GM19395 (cell line): ENCODE results near the gene SHISAL2A.

Experiments
- ATAC-seq: cut with Tn5 transposase; IDR thresholded peaks from one replicate; pipeline ENCODE4 v1.9.1; 2021; ENCODE audit warnings: mild to moderate bottlenecking, moderate library complexity; ENCODE audit not compliant: unreplicated experiment

SHISAL2A gene

DNA sequence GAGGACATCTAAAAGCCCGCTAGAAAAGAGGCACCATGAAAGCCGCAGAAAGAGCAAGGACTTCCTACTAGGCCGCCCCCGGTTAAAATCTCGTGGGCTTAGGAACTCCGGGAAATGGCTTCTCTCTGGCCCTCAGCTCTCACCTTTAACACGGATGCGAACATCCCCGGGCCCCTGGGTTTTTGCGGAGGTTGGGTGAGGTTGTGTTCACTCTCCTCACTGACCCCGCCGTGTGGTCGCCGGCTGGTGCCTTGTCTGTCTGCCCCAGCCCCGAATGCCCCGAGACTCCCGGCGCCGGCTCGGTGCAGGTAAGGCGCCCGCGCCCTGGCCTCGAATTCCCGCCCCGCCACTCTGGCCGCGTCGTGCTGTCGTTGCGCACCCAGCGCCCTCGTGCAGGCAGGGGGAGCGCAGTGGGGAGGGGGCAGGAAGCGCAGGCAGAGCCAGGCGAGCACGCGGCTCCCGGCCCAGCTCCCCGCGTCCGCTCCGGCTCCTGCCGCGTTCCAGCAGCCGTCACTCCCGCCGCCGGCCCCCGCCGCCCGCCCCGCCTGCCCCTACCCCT is at the start of gene SHISAL2A:
TSS of gene SHISAL2A (plus strand) at position 437 of the 559 bp plus-strand sequence. CDS start 326 bp downstream, outside the sequence.
- no peak for ATAC-seq

DNA sequence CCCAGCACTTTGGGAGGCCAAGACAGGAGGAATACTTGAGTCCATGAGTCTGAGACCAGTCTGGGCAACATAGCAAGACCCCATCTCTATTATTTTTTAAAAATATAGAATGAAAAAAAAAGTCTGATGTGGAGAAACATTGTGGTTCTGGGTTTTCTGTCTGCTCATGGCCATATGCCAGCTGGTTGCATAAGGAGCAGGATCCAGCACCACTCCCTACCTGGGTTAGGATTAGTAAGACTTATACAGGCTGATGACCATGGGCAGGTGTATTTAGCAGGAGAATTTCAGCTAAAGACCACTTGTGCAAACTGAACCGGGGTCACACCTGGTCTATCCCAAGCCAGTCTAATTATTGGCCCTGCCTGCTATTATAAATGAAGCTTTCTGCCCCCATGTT is 47.5 kb upstream of the SHISAL2A start:
- ATAC-seq = no peak

DNA sequence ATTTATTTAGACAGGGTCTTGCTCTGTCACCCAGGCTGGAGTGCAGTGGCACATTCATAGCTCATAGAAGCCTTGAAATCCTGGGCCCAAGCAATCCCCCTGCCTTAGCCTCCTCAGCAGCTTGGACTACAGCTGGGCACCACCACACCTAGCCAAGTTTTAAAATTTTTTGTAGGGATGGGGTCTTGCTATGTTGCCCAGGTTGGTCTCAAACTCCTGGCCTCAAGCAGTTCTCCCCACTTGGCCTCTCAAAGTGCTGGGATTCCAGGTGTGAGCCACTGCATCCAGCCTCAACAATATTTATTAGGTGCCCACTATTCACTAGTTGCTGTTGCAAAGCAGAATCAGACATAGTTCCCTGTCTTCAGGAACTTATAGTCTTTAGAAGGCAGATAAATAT is 44.9 kb upstream of the SHISAL2A start:
- no peak for ATAC-seq

DNA sequence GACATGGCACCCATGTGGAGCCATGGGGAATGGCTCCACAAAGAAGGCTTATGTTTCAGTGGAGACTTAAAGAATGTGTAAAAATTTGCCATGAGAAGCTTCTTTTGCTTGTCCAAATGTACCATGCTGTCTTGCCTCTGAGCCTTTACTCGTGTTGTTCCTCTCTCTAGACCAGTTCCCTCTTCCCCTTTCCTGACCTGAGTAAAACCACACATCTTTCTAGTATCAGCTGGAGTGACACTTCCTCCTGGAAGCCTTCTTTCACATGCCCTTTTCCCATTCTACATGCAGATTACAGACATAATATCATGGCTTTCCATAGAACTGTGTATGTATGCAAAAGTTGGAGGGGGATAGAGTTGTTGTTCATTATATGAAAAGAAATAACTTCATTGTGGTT is 44.4 kb upstream of the SHISAL2A start:
- ATAC-seq = no peak

DNA sequence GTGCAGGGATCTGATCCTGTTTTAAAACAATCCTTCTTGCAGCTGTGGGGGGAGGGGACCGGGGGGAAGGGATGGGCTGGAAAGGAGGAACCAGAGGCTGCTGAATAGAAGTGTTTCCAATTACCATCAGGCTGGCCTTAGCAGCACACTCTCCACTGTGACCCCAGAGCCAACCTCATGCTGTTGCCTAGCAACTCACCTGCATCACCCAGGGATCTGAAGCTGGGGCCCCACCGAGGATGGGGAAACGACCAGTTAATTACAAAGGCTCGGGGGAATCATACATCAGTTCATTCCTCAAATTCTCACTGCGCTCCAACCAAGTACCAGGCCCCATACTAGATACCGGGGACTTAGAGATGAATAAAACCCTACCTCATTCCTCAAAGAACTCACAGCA is 42.7 kb upstream of the SHISAL2A start:
- ATAC-seq = no peak

DNA sequence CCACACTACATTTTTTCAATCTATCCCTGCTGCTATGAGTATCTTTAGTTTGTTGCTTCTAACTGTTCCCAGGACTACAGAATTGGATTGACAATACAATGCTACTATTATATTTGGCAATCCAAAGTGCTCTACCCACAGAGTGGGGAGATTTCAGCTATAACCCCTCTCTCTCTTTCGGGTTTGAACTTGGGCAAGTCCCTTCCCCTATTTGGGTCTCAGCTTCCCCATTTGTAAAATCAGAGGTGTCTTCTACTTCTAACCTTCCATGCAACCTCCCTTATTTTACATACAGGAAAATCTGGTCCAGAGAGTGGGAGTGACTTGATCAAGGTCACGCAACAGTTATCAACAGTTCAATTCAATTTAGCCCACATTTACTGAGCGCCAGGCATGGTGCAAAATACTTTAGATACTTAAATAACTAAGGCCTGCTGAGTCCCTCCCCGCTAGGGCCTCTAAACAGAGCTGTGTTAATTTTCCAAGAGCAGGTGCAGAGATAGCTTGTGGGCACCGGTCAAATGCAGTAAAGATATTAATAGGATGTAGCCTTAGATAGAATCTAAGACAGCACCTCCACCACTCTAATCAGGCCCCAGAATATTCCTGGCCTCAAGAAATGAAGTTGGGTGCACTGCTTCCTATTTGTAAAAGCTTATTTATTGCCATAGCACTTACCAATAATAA is 40.2 kb upstream of the SHISAL2A start:
- no peak for ATAC-seq

DNA sequence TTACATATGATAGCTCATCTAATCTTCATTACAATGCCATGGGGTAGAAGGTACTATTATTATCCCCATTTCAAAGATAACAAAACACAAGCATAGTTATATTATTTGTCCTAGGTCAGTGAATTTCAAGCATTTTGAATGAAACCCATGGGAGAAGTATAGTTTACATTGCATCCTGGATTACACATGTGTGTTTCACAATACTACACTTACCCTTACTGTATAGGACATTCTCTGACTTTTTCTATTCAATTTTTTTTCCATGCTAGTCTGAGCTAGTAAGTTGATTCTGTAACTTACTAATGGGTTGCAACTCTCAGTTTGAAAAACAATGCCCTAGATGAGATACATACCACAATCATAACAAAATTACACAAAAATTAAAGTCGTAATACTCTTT is 39.5 kb upstream of the SHISAL2A start:
- ATAC-seq = no peak

DNA sequence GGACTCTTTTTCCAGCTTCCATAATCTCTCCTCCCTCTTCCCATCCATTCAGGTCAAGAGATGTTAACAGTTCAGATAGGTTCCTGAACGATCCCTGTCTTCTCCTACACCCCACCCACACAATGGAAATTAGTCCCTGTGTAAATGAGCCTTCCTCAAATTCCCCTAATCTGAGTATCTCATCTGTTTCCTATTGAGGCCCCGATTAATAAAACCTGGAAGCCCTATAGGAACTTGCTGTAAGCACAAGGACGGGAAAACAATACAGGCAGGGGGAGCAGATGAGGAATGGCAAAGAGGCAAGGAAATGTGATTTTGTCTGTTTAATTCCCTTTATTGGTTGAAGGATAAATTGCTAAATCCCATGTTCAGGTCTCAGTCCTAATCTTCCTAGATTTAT is 37.9 kb upstream of the SHISAL2A start:
- no peak for ATAC-seq

DNA sequence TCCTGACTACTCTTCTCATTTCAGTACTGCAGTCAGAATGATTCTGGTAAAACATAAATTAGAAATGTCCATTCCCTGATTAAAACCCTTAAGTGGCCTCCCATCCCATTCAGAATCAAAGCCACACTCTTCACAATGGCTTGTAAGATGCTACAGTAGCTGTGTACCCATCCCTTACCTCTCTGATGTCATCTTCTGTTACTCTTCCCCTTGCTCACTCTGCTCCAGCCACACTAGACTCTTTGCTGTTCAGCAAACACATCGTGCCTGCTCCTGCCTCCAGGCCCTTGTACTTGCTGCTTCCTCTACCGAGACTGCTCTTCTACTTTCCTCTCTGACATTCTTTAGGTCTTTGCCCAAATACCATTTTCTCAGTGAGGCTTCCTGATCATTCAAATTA is 35.1 kb upstream of the SHISAL2A start:
- ATAC-seq = no peak

DNA sequence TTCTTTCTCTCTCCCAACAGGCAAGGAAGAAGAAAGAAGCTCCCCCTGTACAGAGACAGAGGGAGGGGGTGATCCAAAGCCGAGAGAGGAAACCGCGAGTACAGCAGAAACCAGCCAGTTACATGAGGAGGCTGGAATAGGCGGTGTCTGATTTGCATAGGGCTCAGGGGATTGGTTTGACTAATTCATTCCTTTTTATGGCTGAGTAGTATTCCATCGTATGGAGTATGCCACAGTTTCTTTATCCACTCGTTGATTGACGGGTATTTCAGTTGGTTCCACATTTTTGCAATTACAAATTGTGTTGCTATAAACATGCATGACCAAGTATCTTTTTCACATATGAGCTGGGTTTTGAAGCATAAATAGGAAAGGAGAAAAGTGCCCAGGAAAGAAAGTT is 34.2 kb upstream of the SHISAL2A start:
- no peak for ATAC-seq

DNA sequence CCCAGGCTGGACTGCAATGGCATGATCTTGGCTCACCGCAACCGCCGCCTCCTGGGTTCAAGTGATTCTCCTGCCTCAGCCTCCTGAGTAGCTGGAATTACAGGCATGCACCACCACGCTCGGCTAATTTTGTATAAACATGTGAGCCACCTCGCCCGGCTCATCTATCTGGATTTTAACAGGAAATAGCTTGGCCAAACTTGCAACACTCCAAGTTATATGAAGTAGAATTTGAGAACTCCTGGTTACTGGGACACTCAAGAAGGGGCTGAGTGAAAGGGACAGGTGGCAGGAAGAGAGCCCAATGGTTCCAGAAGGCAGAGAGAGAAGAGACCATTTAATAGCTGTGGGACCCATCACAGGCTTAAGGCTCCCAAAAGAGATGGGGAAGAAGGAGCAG is 33.7 kb upstream of the SHISAL2A start:
- ATAC-seq = no peak

DNA sequence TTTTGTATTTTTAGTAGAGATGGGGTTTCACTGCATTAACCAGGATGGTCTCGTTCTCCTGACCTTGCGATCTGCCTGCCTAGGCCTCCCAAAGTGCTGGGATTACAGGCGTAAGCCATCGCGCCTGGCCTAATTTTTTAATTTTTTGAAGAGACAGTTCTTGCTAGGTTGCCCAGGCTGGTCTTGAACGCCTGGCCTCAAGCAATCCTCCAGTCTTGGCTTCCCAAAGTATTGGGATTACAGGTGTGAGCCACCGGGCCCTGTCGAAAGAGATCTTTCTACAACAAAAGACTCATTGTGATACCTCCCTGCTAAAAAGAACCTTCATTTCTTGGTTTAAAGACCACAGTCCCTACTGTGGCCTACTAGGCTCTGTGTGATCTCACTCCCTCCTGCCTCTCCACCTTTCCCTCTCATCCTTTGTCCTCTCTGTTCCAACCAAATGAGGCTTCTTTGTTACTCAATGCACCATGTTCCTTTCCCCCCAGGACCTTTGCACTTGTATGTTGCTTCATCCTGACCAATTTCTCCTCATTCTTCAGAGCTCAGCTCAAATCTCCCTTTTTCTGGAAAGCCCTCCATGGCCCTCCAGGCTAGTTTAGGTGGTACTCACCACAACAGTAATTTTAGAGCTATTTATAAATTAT is 32.3 kb upstream of the SHISAL2A start:
- ATAC-seq = no peak

DNA sequence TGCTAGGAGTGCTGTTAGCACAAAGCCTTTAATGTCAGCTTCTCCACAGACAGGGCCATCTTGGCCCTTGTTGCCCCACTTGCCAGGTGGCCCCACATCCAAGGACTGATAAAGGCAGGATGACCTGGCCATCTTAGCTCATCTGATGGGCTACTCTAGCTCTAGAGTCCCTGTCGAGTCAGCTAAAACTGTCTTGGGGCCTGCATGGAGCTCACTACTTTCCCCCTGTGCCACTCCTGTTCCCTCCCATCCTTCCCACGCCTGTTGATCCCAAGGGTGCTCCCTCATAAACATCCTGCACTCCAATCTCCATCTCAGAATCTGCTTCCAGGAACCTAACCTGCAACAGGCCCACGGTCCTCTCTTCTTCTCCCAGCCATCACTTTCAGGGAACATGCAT is 31.4 kb upstream of the SHISAL2A start:
- ATAC-seq = no peak

DNA sequence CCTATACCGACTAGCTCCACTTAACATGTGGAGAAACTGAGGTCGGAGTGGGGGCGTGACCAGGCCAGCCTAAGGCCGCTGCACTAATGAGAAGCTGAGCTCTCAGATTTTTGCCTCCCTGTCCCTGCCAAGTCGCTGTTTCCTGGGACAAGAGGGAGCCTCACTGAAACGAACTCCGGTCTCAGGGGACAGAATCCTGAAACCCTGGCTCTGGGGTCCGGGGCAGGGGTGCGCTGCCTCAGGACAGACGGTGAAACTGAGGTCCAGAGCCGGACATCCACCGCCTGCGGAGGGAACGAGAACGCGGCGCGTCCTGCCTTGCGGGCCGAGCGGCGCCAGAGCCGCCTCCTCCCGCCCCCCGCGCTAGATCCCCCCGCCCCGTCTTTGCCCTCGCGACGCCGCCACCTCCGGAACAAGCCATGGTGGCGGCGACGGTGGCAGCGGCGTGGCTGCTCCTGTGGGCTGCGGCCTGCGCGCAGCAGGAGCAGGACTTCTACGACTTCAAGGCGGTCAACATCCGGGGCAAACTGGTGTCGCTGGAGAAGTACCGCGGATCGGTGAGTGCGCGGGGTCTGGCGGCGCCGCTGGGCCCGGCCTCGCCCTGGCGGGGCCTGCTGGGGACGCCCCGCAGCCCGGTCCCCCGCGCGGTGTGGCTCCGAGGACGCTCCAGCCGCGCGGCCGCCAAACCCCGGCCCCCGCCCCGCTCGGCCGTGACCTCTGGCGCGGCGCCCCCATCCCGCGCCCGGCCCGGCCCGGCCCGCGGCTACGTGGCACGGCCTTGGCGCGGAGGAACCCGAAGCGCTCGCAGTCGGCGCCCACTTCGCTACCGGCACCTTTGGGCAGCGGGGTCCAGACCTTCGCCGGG is 30.7 kb upstream of the SHISAL2A start, which contains the start of gene GPX7:
TSS of gene GPX7 (plus strand) at position 381 of the 865 bp plus-strand sequence. CDS start at position 420, 39 bp downstream.
- ATAC-seq = no peak

DNA sequence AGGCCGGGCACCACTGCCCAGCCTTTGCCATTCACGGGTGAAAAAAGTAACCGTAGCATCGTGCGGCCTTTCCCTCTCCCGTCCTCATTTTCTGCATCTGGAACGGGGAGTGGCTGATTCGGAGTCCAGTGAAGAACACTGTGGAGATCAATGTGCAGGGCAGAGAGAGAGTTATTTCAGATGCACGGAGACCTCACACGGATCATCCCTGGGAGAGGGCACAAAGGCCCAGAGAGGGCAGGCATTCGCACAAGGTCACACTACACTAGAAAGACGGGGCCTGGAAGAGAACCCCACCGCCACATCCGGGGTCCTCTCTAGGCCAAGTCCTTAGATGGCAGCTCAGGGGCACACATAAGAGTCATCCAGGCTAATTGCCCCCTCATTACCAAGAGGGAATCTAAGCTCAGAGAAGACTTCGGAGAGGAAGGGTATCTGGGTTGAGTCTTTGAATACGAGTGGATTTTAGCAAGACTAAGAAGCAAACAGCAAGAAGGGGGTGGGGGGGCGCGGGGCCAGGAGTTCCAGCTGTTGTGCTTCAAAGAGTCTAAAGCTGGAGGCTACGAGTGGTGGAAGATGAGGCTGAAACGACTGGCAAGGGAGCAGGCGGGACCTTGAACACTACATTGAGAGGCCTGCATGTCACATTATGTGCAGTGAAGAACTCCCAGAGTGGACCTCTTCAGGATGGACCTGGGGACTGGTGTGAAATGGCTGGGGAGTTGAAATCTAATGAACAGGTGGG is 29.9 kb upstream of the SHISAL2A start:
- ATAC-seq = no peak

DNA sequence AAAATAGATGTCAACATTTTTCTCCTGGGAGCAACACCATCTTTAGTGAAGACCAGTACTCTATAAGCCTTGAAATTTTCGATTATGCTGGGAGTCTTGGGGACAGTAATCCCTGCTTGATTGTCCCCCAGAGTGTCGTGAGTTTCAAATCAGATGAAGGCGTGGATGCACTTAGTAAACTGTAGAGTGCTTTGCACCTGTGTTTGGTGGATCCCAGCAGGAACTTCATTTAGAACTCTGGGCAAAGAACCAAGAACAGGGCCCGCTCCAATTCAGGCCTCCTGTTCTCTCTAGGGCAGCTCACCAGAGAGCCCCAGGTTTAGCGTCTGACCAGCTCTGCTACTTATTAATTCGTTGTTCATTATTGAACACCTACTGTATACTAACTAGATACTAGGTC is 29.3 kb upstream of the SHISAL2A start:
- no peak for ATAC-seq

DNA sequence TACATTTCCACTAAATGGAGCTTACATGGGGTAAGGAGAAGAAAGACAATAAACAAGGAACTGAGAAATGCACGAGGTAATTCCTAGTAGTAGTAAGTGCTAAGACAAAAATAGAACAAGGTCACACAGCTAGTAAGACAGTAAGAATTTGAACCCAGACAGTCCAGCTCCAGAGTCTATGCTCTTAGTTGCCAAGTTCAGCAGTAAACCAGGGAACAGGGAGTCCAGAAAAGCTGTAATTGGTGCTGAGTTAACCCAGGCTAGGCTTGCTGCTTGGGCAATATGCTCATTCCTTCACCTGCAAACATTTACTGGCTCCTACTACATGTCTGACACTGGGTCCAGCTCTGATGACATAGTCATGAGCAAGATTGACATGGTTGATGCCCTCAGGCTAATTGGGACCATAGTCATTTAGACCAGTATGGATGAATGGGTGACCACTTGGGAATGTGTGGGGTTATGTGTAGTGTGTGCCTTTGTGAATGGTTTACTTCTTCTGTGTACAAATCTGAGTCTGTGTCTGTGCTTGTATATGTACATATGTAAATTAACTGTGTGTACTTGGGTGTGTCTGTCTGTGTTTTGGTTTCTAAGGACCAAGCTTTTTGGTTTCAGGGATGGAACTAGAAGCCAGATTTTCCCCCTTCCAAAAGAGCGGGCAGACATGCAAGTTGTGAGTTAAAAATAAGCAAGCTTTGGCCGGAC is 28.8 kb upstream of the SHISAL2A start:
- ATAC-seq = no peak

DNA sequence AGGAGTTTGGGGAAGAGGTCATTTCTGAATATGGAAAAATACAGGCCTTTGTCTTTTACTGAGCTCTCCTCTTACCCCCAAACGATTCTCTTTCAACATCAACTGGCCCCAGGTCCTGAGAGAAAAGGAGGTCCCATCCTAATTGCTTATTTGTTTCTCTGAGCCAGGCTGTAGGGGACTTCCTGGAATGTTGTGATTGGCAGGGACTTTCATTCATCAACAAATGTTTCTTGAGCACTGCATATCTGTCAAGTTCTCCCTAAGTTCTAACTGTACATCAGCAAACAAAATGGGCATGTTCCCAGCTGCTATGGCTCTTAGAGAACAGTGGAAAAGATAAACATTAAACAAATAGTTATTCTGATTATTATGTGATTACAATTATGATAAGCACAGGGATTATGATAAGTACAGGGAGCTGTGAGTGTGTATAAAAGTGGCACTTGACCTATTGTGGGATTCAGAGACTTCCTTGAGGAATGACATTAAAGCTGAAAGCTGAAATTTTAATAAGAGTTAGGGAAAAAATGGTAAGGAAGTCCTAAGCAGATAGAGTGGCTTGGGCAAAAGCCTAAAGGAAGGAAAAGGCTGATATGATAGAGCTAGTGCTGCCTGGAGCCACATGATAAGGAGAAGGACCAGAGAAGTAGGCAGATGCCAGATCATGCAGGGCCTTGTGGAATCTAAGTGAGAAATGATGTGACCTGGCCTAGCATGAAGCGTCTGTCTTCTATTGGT is 19.2 kb upstream of the SHISAL2A start:
- ATAC-seq = no peak

DNA sequence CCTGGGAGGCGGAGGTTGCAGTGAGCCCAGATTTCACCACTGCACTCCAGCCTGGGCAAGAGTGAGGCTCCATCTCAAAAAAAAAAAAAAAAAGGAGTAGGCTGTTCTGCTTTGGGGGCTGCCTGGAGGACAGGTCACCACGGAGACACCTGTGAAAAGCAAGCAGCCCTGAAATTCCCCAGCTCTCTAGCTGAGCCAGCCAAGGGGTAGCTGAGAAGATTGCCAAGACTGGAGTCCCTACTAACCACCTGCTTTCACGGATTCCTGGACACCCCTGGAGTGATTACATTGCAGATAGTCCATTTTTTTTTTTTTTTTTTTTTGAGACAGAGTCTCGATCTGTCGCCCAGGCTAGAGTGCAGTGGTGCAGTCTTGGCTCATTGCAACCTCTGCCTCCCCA is 18.3 kb upstream of the SHISAL2A start:
- ATAC-seq = no peak
